Keratinocyte (primary cell): ENCODE results near the gene ABCC6. TPM values are rescaled to one million over a fixed set of nuclear protein-coding genes. Genes with fewer than 3 reads are reported as not detected.
"Not testable (repeated sequence)": the region's sequence is repeated elsewhere in the genome, so short reads cannot be mapped to it uniquely, and the experiment has no call there.

Experiments used
- DNase-seq: peaks from one replicate; pipeline ENCODE4 v3.0.0-alpha.2; 2011; ENCODE audit warnings: low read depth, missing footprints, low spot score
- FAIRE-seq: peaks from 2 replicates; lab custom pipeline; 2011; peaks lifted over from hg19 to GRCh38; lab: Jason Lieb, UNC
- H2AFZ ChIP-seq: 2 replicates; pipeline ENCODE4 v1.6.0; 2012; ENCODE audit warnings: low read length, control low read depth, inconsistent platforms; ENCODE audit not compliant: control insufficient read depth
- H3K27ac ChIP-seq: 2 replicates; pipeline ENCODE4 v1.5.1; 2011; ENCODE audit warnings: low read length; ENCODE audit not compliant: control insufficient read depth, insufficient read depth
- H3K27me3 ChIP-seq: 3 replicates; pipeline ENCODE4 v1.6.0; 2011; ENCODE audit warnings: low read length; ENCODE audit not compliant: control insufficient read depth, insufficient read depth; ENCODE audit errors: extremely low read depth
- H3K36me3 ChIP-seq, 2 experiments: 2 replicates in 1 of 2; 3 replicates in 1 of 2; pipeline ENCODE4 v1.5.1; 2011; ENCODE audit warnings: low read length in 2 of 2, mild to moderate bottlenecking in 1 of 2; ENCODE audit not compliant: control insufficient read depth in 2 of 2, insufficient read depth in 2 of 2; ENCODE audit errors: extremely low read depth in 1 of 2
- H3K4me1 ChIP-seq: 3 replicates; pipeline ENCODE4 v1.5.1; 2011; ENCODE audit warnings: low read length; ENCODE audit not compliant: control insufficient read depth, insufficient read depth; ENCODE audit errors: extremely low read depth
- H3K4me2 ChIP-seq: 3 replicates; pipeline ENCODE4 v1.6.0; 2011; ENCODE audit warnings: low read depth, low read length; ENCODE audit not compliant: control insufficient read depth, insufficient read depth; ENCODE audit errors: extremely low read depth
- H3K4me3 ChIP-seq, 3 experiments: fragments of 200-600 bp in 1 of 3; sonication (generic) in 1 of 3; 2 replicates in 2 of 3; 3 replicates in 1 of 3; pipeline ENCODE4 v1.5.1; 2011 to 2016; ENCODE audit warnings: low read length in 3 of 3, mild to moderate bottlenecking in 3 of 3, control low read depth in 2 of 3, inconsistent platforms in 1 of 3, low read depth in 1 of 3, mixed read lengths in 1 of 3, mixed run types in 1 of 3, moderate library complexity in 1 of 3; ENCODE audit not compliant: control insufficient read depth in 2 of 3, insufficient read depth in 2 of 3; ENCODE audit errors: extremely low read depth in 1 of 3
- H3K79me2 ChIP-seq: 2 replicates; pipeline ENCODE4 v1.6.0; 2012; ENCODE audit warnings: low read length; ENCODE audit not compliant: control insufficient read depth, insufficient read depth
- H3K9ac ChIP-seq: 3 replicates; pipeline ENCODE4 v1.6.0; 2011; ENCODE audit warnings: low read length; ENCODE audit not compliant: control insufficient read depth, insufficient read depth; ENCODE audit errors: extremely low read depth
- H3K9me1 ChIP-seq: 3 replicates; pipeline ENCODE4 v1.6.0; 2011; ENCODE audit warnings: low read length; ENCODE audit not compliant: control insufficient read depth, insufficient read depth; ENCODE audit errors: extremely low read depth
- H3K9me3 ChIP-seq: 2 replicates; pipeline ENCODE4 v1.5.1; 2012; ENCODE audit warnings: low read depth, low read length; ENCODE audit not compliant: control insufficient read depth
- H4K20me1 ChIP-seq: 3 replicates; pipeline ENCODE4 v1.6.0; 2011; ENCODE audit warnings: low read length; ENCODE audit not compliant: control insufficient read depth, insufficient read depth; ENCODE audit errors: extremely low read depth
- dilution Hi-C: fragments of 300-500 bp; cut with MboI; formaldehyde crosslinking; loops from one replicate; pipeline ENCODE4 v1.7.0; 2020; ENCODE audit warnings: low sequenced_read_pairs; ENCODE audit not compliant: extremely low pct_ligation_motif_present
- polyA plus RNA-seq, 5 experiments: library from polyadenylated mRNA; depleted of rRNA in 3 of 5; stranded (reverse) in 3 of 5; stranded (forward) in 1 of 5; unstranded in 1 of 5; fragments of >200 nt; gene quantifications; 1 replicate in 1 of 5; 2 replicates in 3 of 5; 3 replicates in 1 of 5; pipeline versions ENCODE4 v1.2.1 to v1.2.3, GENCODE V29; 2011 to 2012; ENCODE audit warnings: missing spikeins in 2 of 5, low read depth in 1 of 5, low replicate concordance in 1 of 5

The ABCC6 gene
- polyA plus RNA-seq, 1 donor (not counting 4 experiments of a cell fraction or from before 2014, with no cell fraction given), result not detected

DNA sequence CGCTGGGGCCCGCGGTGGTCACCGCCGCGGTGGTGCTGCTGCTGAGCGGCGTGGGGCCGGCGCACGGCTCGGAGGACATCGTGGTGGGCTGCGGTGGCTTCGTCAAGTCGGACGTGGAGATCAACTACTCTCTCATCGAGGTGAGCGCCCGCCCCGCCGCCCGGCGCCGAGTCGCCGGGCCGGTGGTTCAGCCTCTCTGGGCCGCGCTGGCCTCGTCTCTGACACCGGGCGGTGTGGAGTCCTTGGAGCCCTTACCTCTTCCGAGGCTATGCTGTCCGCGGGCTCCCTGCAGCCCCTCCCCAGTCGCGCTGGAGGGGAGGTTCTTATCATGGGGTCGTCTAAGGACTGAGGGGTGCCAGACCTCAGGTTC is 9.4 kb upstream of the ABCC6 start:
- H3K9me1 ChIP-seq, H2AFZ ChIP-seq, H4K20me1 ChIP-seq, DNase-seq, H3K4me2 ChIP-seq, FAIRE-seq, H3K4me3 ChIP-seq, H3K4me1 ChIP-seq, H3K9ac ChIP-seq, H3K36me3 ChIP-seq, H3K79me2 ChIP-seq, H3K27ac ChIP-seq, H3K27me3 ChIP-seq, dilution Hi-C loops, H3K9me3 ChIP-seq: not testable (repeated sequence)

DNA sequence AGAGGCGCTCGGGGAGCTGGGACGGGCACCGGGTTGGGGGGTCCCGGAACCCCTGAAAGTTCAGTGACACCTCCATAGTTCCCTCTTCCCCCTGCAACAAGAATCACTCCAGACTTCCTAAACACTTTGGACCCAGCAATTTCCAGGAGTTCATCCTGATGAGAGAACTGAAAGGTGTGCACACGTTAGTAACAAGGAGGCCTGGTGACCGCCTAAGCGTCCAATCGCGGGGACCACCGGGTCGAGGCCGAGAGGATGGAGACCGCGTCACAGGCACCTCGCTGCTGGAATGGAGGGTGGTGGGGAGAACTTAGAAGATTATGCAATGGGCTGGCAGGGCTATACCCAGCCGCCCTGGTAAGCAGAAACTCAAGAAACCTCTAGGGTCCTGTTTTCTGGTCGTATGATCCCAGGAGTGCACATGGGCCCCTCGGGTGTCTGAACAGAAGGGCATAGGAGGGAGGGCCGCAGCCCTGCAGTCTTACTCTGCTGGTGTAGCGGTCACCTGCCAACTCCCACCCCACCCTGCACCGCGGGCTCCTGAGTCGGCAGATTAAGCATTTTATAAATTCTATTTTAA is 458 bp upstream of the ABCC6 start:
- H4K20me1 ChIP-seq, dilution Hi-C loops, H3K4me2 ChIP-seq, H3K27me3 ChIP-seq, H3K27ac ChIP-seq, H3K79me2 ChIP-seq, H2AFZ ChIP-seq, H3K9me3 ChIP-seq, DNase-seq, H3K9me1 ChIP-seq, H3K36me3 ChIP-seq, FAIRE-seq, H3K9ac ChIP-seq, H3K4me1 ChIP-seq, H3K4me3 ChIP-seq: not testable (repeated sequence)

DNA sequence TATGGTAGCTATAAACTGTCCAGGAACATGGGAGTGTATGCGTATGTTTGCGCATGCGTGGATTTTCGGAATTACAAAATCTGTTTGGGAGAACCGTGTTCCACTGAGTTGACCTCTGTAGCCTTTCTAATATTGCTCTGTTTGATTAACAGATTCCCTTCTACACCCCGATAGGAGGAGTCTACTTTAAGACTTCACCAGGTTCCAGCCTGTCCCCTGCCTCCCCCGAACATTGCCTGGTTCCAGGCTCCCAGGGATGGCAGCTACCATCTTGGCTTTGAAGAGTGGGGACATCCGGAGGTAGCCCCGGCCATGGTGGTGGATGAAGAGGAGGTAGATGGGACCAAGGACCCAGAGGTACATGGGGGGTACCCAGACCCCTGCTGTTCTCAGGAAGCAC is 1.9 kb downstream of the ABCC6 start:
- H3K9me3 ChIP-seq, H3K4me2 ChIP-seq, H3K27me3 ChIP-seq, H3K27ac ChIP-seq, DNase-seq, H3K36me3 ChIP-seq, H3K9me1 ChIP-seq, dilution Hi-C loops, H2AFZ ChIP-seq, FAIRE-seq, H3K4me3 ChIP-seq, H3K4me1 ChIP-seq, H4K20me1 ChIP-seq, H3K9ac ChIP-seq, H3K79me2 ChIP-seq: not testable (repeated sequence)

DNA sequence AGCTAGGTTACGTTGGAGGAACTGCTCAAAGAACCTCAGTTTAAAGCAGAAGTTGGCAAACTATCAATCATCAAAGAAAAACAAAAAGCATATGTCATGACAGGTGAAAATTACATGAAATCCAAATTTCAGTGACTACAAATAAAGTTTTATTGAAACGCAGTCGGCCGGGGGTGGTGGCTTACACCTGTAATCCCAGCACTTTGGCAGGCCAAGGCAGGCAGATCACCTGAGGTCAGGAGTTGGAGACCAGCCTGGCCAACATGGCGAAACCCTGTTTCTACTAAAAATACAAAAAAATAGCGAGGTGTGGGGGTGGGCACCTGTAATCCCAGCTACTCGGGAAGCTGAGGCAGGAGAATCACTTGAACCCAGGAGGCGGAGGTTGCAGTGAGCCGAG is 2.8 kb downstream of the ABCC6 start:
- H3K4me3 ChIP-seq, H3K36me3 ChIP-seq, H3K4me1 ChIP-seq, H3K4me2 ChIP-seq, H3K79me2 ChIP-seq, FAIRE-seq, H3K27ac ChIP-seq, DNase-seq, H3K9me3 ChIP-seq, H3K9me1 ChIP-seq, H4K20me1 ChIP-seq, H2AFZ ChIP-seq, H3K9ac ChIP-seq, dilution Hi-C loops, H3K27me3 ChIP-seq: not testable (repeated sequence)

DNA sequence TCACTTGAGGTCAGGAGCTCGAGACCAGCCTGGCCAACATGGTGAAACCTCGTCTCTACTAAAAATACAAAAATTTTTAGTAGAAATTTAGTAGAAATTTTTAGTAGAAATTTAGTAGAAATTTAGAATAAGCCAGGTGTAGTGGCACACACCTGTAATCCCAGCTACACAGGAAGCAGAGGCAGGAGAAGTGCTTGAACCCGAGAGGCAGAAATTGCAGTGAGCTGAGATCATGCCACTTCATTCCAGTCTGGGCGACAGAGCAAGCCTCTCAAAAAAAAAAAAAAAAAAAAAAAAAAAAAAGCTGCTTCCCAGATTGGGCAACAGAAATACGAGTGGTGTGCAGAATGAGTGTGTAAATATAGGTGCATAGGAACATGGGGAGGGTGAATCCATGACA is 4.5 kb downstream of the ABCC6 start:
- H3K4me2 ChIP-seq, H3K9me3 ChIP-seq, H3K27ac ChIP-seq, H3K36me3 ChIP-seq, FAIRE-seq, H3K27me3 ChIP-seq, dilution Hi-C loops, H3K79me2 ChIP-seq, H3K9me1 ChIP-seq, H2AFZ ChIP-seq, DNase-seq, H3K4me3 ChIP-seq, H3K4me1 ChIP-seq, H4K20me1 ChIP-seq, H3K9ac ChIP-seq: not testable (repeated sequence)
